Liver (tissue), 3 donors: ENCODE results near the gene ORAI3.

Experiments
- CTCF ChIP-seq: fragments of 150-350 bp; IDR thresholded peaks from 2 replicates; pipeline ENCODE4 v1.5.1; 2017; ENCODE audit warnings: improper control_type of control experiment, low read depth, low read length; ENCODE audit not compliant: missing input control
- GABPA ChIP-seq, 2 donors: IDR thresholded peaks in 1 of 2; conservative IDR thresholded peaks in 1 of 2; 2 replicates each; pipeline ENCODE4 v1.6.1; 2016; ENCODE audit warnings: antibody characterized with exemption in 2 of 2, mild to moderate bottlenecking in 1 of 2, moderate library complexity in 1 of 2
- HNF4A ChIP-seq, 2 donors: conservative IDR thresholded peaks; 2 replicates each; pipeline ENCODE4 v1.6.1; 2016; ENCODE audit warnings: antibody characterized with exemption in 2 of 2, mild to moderate bottlenecking in 2 of 2
- donor health status: healthy.
- donor health status: healthy.

GRCh38 chr16:30946671-30947540 lies 2.0 kb upstream of the ORAI3 start:
- TF ChIP-seq CTCF (no peak), HNF4A (conservative IDR thresholded peaks at IDR 0.05) (no peak), GABPA (IDR thresholded peaks at IDR 0.05 in 1 of 2, conservative IDR thresholded peaks at IDR 0.05 in 1 of 2) (no peak)
